HL-60 (cell line): ENCODE measurements around the gene SCAANT1.

Experiments used
- DNase-seq, 2 experiments: peaks; one replicate each; pipeline ENCODE4 v3.0.0-alpha.2; 2010 to 2020; ENCODE audit warnings: low read depth in 1 of 2, low spot score in 1 of 2
- H3K27ac ChIP-seq: fragments of 250-450 bp; sonication (Bioruptor Pico); replicated peaks from 2 replicates; pipeline ENCODE4 v1.5.1; 2020; ENCODE audit warnings: mild to moderate bottlenecking, moderate library complexity
- H3K27me3 ChIP-seq: fragments of 250-450 bp; sonication (Bioruptor Pico); 2 replicates; pipeline ENCODE4 v1.5.1; 2021; ENCODE audit warnings: mild to moderate bottlenecking, moderate library complexity; ENCODE audit not compliant: insufficient read depth, poor library complexity, severe bottlenecking
- H3K4me3 ChIP-seq: replicated peaks from 2 replicates; pipeline ENCODE4 v1.5.1; 2011; ENCODE audit warnings: mild to moderate bottlenecking, control low read depth, low read length; ENCODE audit not compliant: insufficient read depth
- GABPA ChIP-seq: IDR thresholded peaks from 2 replicates; pipeline ENCODE4 v1.6.1; 2012; ENCODE audit warnings: low read depth
- POLR2AphosphoS5 ChIP-seq: IDR thresholded peaks from 2 replicates; pipeline ENCODE4 v1.6.1; 2012; ENCODE audit warnings: low read depth
- SPI1 ChIP-seq: IDR thresholded peaks from 2 replicates; pipeline ENCODE4 v1.6.1; 2012; ENCODE audit warnings: low read depth, mild to moderate bottlenecking, borderline replicate concordance
- TF ChIP-seq, protein P1 (sequence below): IDR thresholded peaks from 2 replicates; pipeline ENCODE4 v1.6.1; 2012; ENCODE audit warnings: low read depth; ENCODE audit not compliant: insufficient replicate concordance
- TF ChIP-seq, protein P2 (sequence below): IDR thresholded peaks from one replicate; pipeline ENCODE4 v1.5.1; 2011; ENCODE audit warnings: low read length, control low read depth, inconsistent platforms; ENCODE audit not compliant: insufficient read depth

The SCAANT1 gene

DNA sequence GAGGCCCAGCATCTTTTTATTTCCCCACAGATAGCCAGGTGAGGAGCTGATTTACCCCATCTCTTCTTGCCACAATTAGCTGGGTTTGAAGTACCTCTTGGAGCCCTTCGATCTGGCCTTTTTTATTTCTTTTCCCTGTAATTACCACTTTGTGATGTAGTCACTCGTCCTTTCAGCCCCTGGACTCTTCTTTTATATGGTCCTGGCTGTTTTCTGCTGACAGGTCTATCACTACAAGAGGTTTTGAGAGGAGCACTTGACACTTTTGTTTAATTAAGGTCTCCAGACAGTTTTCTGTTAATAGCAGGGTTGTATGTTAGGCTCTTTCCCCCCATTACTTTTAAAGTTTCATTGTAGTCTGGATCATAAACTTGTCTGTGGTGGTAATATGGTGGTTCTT, 36.7 kb downstream of the SCAANT1 start:
- Histone ChIP-seq H3K4me3 (no peak overlapping the region), H3K27me3 (no peaks in the 10 kb centered on the region), H3K27ac (no peak overlapping the region)
- DNase-seq = no peak
- TF ChIP-seq GABPA (no peak), POLR2AphosphoS5 (no peak)

DNA sequence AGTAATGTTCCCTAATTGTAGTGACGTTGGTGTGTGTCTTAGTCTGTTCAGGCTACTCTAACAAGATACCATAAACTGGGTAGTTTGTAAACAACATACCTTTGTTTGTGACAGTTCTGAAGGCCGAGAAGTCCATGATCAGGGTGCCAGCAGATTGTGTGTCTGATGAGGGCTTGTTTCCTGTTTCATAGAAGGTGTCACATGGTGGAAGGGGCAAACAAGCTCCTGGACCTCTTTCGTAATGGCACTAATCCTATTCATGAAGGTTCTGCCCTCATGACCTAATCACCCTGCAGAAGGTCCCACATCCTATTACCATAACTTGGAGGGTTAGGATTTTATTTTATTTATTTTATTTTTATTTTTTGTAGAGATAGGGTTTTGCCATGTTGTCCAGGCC, 37.4 kb downstream of the SCAANT1 start:
- H3K27ac ChIP-seq = no peak overlapping the region
- no peak overlapping the region for H3K4me3 ChIP-seq
- peak; percentile 23 to 31 for DNase-seq
- TF ChIP-seq, protein P1, sequence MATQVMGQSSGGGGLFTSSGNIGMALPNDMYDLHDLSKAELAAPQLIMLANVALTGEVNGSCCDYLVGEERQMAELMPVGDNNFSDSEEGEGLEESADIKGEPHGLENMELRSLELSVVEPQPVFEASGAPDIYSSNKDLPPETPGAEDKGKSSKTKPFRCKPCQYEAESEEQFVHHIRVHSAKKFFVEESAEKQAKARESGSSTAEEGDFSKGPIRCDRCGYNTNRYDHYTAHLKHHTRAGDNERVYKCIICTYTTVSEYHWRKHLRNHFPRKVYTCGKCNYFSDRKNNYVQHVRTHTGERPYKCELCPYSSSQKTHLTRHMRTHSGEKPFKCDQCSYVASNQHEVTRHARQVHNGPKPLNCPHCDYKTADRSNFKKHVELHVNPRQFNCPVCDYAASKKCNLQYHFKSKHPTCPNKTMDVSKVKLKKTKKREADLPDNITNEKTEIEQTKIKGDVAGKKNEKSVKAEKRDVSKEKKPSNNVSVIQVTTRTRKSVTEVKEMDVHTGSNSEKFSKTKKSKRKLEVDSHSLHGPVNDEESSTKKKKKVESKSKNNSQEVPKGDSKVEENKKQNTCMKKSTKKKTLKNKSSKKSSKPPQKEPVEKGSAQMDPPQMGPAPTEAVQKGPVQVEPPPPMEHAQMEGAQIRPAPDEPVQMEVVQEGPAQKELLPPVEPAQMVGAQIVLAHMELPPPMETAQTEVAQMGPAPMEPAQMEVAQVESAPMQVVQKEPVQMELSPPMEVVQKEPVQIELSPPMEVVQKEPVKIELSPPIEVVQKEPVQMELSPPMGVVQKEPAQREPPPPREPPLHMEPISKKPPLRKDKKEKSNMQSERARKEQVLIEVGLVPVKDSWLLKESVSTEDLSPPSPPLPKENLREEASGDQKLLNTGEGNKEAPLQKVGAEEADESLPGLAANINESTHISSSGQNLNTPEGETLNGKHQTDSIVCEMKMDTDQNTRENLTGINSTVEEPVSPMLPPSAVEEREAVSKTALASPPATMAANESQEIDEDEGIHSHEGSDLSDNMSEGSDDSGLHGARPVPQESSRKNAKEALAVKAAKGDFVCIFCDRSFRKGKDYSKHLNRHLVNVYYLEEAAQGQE = no peak
- TF ChIP-seq POLR2AphosphoS5 = no peak
- TF ChIP-seq GABPA = no peak
- no peak for TF ChIP-seq SPI1
- TF ChIP-seq, protein P2, sequence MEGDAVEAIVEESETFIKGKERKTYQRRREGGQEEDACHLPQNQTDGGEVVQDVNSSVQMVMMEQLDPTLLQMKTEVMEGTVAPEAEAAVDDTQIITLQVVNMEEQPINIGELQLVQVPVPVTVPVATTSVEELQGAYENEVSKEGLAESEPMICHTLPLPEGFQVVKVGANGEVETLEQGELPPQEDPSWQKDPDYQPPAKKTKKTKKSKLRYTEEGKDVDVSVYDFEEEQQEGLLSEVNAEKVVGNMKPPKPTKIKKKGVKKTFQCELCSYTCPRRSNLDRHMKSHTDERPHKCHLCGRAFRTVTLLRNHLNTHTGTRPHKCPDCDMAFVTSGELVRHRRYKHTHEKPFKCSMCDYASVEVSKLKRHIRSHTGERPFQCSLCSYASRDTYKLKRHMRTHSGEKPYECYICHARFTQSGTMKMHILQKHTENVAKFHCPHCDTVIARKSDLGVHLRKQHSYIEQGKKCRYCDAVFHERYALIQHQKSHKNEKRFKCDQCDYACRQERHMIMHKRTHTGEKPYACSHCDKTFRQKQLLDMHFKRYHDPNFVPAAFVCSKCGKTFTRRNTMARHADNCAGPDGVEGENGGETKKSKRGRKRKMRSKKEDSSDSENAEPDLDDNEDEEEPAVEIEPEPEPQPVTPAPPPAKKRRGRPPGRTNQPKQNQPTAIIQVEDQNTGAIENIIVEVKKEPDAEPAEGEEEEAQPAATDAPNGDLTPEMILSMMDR = no peak
- H3K27me3 ChIP-seq = no peaks in the 10 kb centered on the region

DNA sequence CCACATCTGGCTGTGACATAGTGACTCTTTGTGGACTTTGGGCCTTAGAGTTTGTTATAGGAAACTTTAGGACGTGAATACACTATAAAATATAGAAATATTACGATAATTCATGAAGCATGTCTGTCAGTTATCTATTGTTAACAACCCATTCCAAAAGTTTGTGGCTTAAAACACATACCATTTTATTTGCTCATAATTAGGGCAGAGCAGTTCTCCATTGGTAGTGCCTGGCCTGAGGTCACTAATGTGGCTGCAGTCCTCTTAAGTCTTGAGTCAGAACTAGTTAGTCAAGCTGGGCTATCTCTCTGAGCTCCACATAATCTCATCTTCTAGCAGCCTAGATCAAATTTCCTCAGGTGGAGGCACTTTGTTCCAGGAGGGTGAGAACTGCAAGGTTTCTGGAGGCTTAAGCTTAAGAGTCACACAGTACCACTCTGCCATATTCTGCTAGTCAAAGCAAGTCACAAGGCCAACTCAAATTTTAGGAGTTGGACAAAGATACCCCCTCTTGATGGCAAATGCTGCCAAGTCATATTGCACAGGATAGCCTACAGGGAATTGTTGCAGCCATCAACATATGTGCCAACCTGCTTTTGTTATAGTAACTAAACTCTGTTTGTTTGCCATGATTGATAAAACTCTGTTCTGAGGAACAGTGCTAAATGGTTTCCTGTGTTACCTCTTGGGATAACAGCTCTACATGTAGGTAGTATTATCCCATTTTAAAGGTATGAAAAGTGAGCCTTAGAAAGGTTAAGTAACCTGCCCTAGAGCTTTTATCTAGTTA, 39.9 kb downstream of the SCAANT1 start:
- no peak overlapping the region for H3K27ac ChIP-seq

More for the DNA sequence above, 39.9 kb downstream of the SCAANT1 start:
- TF ChIP-seq, protein P2 = no peak
- TF ChIP-seq POLR2AphosphoS5 (no peak), SPI1 (no peak), GABPA (no peak)
- TF ChIP-seq, protein P1 = no peak
- no peak for DNase-seq
- H3K4me3 ChIP-seq = no peak overlapping the region
- H3K27me3 ChIP-seq = no peaks in the 10 kb centered on the region
